H1 (cell line): ENCODE results near the gene DELE1. TPM values are rescaled to one million over a fixed set of nuclear protein-coding genes. Genes with fewer than 3 reads are reported as not detected.

Source experiments
- CTCF ChIA-PET: fragments of 300-600 bp; sonication (Branson Sonifier 250); formaldehyde crosslinking; loops from one replicate; lab custom pipeline; 2021; ENCODE audit not compliant: partially characterized antibody; lab: Charles Lee
- POLR2A ChIA-PET: fragments of 300-600 bp; sonication (Branson Sonifier 250); formaldehyde crosslinking; loops from one replicate; lab custom pipeline; 2021; ENCODE audit warnings: inconsistent platforms; ENCODE audit not compliant: partially characterized antibody; lab: Charles Lee
- DNase-seq, 2 experiments: peaks; one replicate each; pipeline versions ENCODE4 v3.0.0 to v3.0.0-alpha.2; 2010 to 2022; ENCODE audit warnings: low spot score in 2 of 2, low read depth in 1 of 2, mixed read lengths in 1 of 2
- FAIRE-seq: peaks from 2 replicates; lab custom pipeline; 2011; peaks lifted over from hg19 to GRCh38; lab: Jason Lieb, UNC
- H2AFZ ChIP-seq: 2 replicates; pipeline ENCODE4 v1.8.1; 2012; ENCODE audit warnings: low read length, inconsistent platforms
- H2AK5ac ChIP-seq: 2 replicates; pipeline ENCODE4 v1.6.1; 2013; ENCODE audit warnings: low read depth, low read length
- H2BK120ac ChIP-seq: replicated peaks from 2 replicates; pipeline ENCODE3; 2013; ENCODE audit warnings: low read depth, low read length, inconsistent platforms
- H2BK12ac ChIP-seq: 2 replicates; pipeline ENCODE4 v1.6.1; 2013; ENCODE audit warnings: low read depth, low read length
- H2BK15ac ChIP-seq: 2 replicates; pipeline ENCODE4 v1.6.1; 2013; ENCODE audit warnings: low read length
- H2BK20ac ChIP-seq: 2 replicates; pipeline ENCODE4 v1.6.1; 2013; ENCODE audit warnings: low read length
- H2BK5ac ChIP-seq: 2 replicates; pipeline ENCODE4 v1.6.1; 2013; ENCODE audit warnings: low read depth, low read length
- H3K14ac ChIP-seq: 2 replicates; pipeline ENCODE4 v1.6.1; 2013; ENCODE audit warnings: inconsistent platforms; ENCODE audit not compliant: insufficient read length
- H3K18ac ChIP-seq: 2 replicates; pipeline ENCODE4 v1.6.1; 2013; ENCODE audit warnings: low read length; ENCODE audit errors: extremely low read depth
- H3K23ac ChIP-seq: 2 replicates; pipeline ENCODE4 v1.6.1; 2013; ENCODE audit warnings: inconsistent platforms; ENCODE audit not compliant: insufficient read length
- H3K23me2 ChIP-seq: 2 replicates; pipeline ENCODE4 v1.6.1; 2013; ENCODE audit warnings: low read depth, low read length
- H3K27ac ChIP-seq: 2 replicates; pipeline ENCODE4 v1.6.1; 2011; ENCODE audit warnings: low read depth, low read length, inconsistent platforms
- H3K27me3 ChIP-seq, 4 experiments: replicated peaks in 1 of 4; 1 replicate in 1 of 4; 2 replicates in 3 of 4; pipeline versions ENCODE4 v1.6.1 to v1.8.1; 2011 to 2013; ENCODE audit warnings: low read length in 3 of 4, mild to moderate bottlenecking in 3 of 4, inconsistent platforms in 2 of 4, mixed read lengths in 2 of 4, moderate library complexity in 1 of 4; ENCODE audit not compliant: control insufficient read depth in 3 of 4, insufficient read depth in 3 of 4; ENCODE audit errors: extremely low read depth in 1 of 4
- H3K36me3 ChIP-seq, 4 experiments: 2 replicates each; pipeline versions ENCODE4 v1.6.1 to v1.8.1; 2011 to 2013; ENCODE audit warnings: mild to moderate bottlenecking in 4 of 4, low read length in 3 of 4, moderate library complexity in 2 of 4, control low read depth in 1 of 4, inconsistent platforms in 1 of 4; ENCODE audit not compliant: insufficient read depth in 4 of 4, control insufficient read depth in 2 of 4
- H3K4ac ChIP-seq: replicated peaks from 2 replicates; pipeline ENCODE3; 2013; ENCODE audit warnings: low read length, low read depth, mixed read lengths, inconsistent platforms; ENCODE audit not compliant: insufficient read length
- H3K4me1 ChIP-seq, 4 experiments: replicated peaks in 1 of 4; 1 replicate in 1 of 4; 2 replicates in 3 of 4; pipeline versions ENCODE4 v1.6.1 to v1.8.1; 2011 to 2013; ENCODE audit warnings: low read length in 3 of 4, inconsistent platforms in 2 of 4, mixed read lengths in 1 of 4; ENCODE audit not compliant: insufficient read depth in 4 of 4, control insufficient read depth in 3 of 4
- H3K4me2 ChIP-seq, 2 experiments: 2 replicates each; pipeline versions ENCODE4 v1.6.1 to v1.8.1; 2011 to 2013; ENCODE audit warnings: low read depth in 2 of 2, low read length in 2 of 2, control low read depth in 1 of 2, inconsistent platforms in 1 of 2, mild to moderate bottlenecking in 1 of 2; ENCODE audit not compliant: insufficient read depth in 1 of 2
- H3K4me3 ChIP-seq, 4 experiments: fragments of 200-600, 300-600 bp in 1 of 4; sonication (generic), shearing (Covaris generic), sonication (Bioruptor Twin) in 1 of 4; 2 replicates each; pipeline versions ENCODE4 v1.5.1 to v1.8.1; 2011 to 2016; ENCODE audit warnings: low read length in 4 of 4, low read depth in 3 of 4, control low read depth in 2 of 4, inconsistent platforms in 2 of 4, mild to moderate bottlenecking in 2 of 4, mixed read lengths in 1 of 4, moderate library complexity in 1 of 4; ENCODE audit not compliant: insufficient read depth in 2 of 4; ENCODE audit errors: extremely low read depth in 1 of 4
- H3K56ac ChIP-seq: replicated peaks from 2 replicates; pipeline ENCODE3; 2013; ENCODE audit warnings: low read depth, mild to moderate bottlenecking, mixed read lengths, low read length, inconsistent platforms; ENCODE audit not compliant: insufficient read length
- H3K79me1 ChIP-seq: 2 replicates; pipeline ENCODE4 v1.6.1; 2013; ENCODE audit warnings: low read depth, low read length, control low read depth
- H3K79me2 ChIP-seq, 2 experiments: 2 replicates each; pipeline versions ENCODE4 v1.6.1 to v1.8.1; 2012 to 2013; ENCODE audit warnings: low read length in 2 of 2, mild to moderate bottlenecking in 2 of 2, inconsistent platforms in 1 of 2; ENCODE audit not compliant: insufficient read depth in 2 of 2, control insufficient read depth in 1 of 2
- H3K9ac ChIP-seq, 4 experiments: replicated peaks in 1 of 4; 1 replicate in 1 of 4; 2 replicates in 3 of 4; pipeline versions ENCODE4 v1.6.1 to v1.8.1; 2011 to 2013; ENCODE audit warnings: low read depth in 3 of 4, low read length in 3 of 4, control low read depth in 2 of 4, mild to moderate bottlenecking in 2 of 4, moderate library complexity in 2 of 4, inconsistent platforms in 1 of 4; ENCODE audit errors: extremely low read depth in 1 of 4
- H3K9me3 ChIP-seq, 2 experiments: 2 replicates each; pipeline versions ENCODE4 v1.6.1 to v1.8.1; 2012 to 2013; ENCODE audit warnings: mild to moderate bottlenecking in 2 of 2, moderate library complexity in 2 of 2, control low read depth in 1 of 2, inconsistent platforms in 1 of 2, low read depth in 1 of 2, low read length in 1 of 2, mixed read lengths in 1 of 2; ENCODE audit not compliant: insufficient read depth in 2 of 2
- H4K20me1 ChIP-seq, 2 experiments: replicated peaks in 1 of 2; 2 replicates each; pipeline versions ENCODE3 to v1.8.1; 2011 to 2013; ENCODE audit warnings: inconsistent platforms in 2 of 2, low read length in 2 of 2, mild to moderate bottlenecking in 1 of 2; ENCODE audit not compliant: insufficient read depth in 2 of 2, control insufficient read depth in 1 of 2
- H4K5ac ChIP-seq: 2 replicates; pipeline ENCODE4 v1.6.1; 2013; ENCODE audit warnings: low read length, low read depth, mixed read lengths, inconsistent platforms; ENCODE audit not compliant: insufficient read length
- H4K8ac ChIP-seq: 2 replicates; pipeline ENCODE4 v1.8.0; 2013; ENCODE audit warnings: mild to moderate bottlenecking, moderate library complexity, low read length, inconsistent platforms; ENCODE audit not compliant: insufficient read depth; ENCODE audit errors: extremely low read depth
- H4K91ac ChIP-seq: replicated peaks from 2 replicates; pipeline ENCODE3; 2013; ENCODE audit warnings: low read length, mixed read lengths, inconsistent platforms; ENCODE audit not compliant: insufficient read length
- BCL11A ChIP-seq, 2 experiments: IDR thresholded peaks; one replicate each; pipeline ENCODE4 v1.6.1; 2011; ENCODE audit warnings: low read depth in 2 of 2, low read length in 2 of 2, mild to moderate bottlenecking in 2 of 2
- CBX5 ChIP-seq: fragments of 300-800, 300-1000 bp; sonication (generic); IDR thresholded peaks from 2 replicates; pipeline ENCODE4 v1.7.1; 2016; ENCODE audit warnings: antibody characterized with exemption, low read length, low read depth
- EGR1 ChIP-seq: IDR thresholded peaks from 2 replicates; pipeline ENCODE4 v1.6.1; 2011; ENCODE audit warnings: low read depth, low read length, borderline replicate concordance
- KDM5A ChIP-seq: fragments of 200-600 bp; IDR thresholded peaks from 2 replicates; pipeline ENCODE4 v1.7.1; 2012; ENCODE audit warnings: mild to moderate bottlenecking, low read length, inconsistent platforms, mixed read lengths
- NRF1 ChIP-seq: IDR thresholded peaks from 2 replicates; pipeline ENCODE4 v1.6.1; 2011; ENCODE audit warnings: mild to moderate bottlenecking, low read depth, low read length, improper control_type of control experiment
- RAD21 ChIP-seq, 2 experiments: IDR thresholded peaks in 1 of 2; conservative IDR thresholded peaks in 1 of 2; 2 replicates each; pipeline ENCODE4 v1.6.1; 2011; ENCODE audit warnings: low read depth in 2 of 2, low read length in 2 of 2, improper control_type of control experiment in 1 of 2, inconsistent platforms in 1 of 2, mild to moderate bottlenecking in 1 of 2, moderate library complexity in 1 of 2
- SIRT6 ChIP-seq: IDR thresholded peaks from one replicate; pipeline ENCODE4 v1.7.1; 2012; ENCODE audit warnings: low read length, inconsistent platforms
- TCF12 ChIP-seq: IDR thresholded peaks from 2 replicates; pipeline ENCODE4 v1.6.1; 2011; ENCODE audit warnings: low read depth, mild to moderate bottlenecking, low read length
- TEAD4 ChIP-seq: IDR thresholded peaks from 2 replicates; pipeline ENCODE4 v1.6.1; 2012; ENCODE audit warnings: low read depth, low read length, inconsistent platforms, mixed read lengths
- WGBS, 2 experiments: shearing (Covaris generic) in 1 of 2; methylation state at CpG; one replicate each; pipeline versions ENCODE4 v1.1.6 to v1.1.7; 2013 to 2015; ENCODE audit warnings: low lambda C conversion rate in 2 of 2, mixed read lengths in 2 of 2, inconsistent platforms in 1 of 2, low coverage in 1 of 2, missing lambda C conversion rate in 1 of 2; ENCODE audit not compliant: insufficient replicate concordance in 2 of 2, insufficient coverage in 1 of 2, insufficient read length in 1 of 2; ENCODE audit errors: extremely low coverage in 1 of 2, missing lambda C conversion rate in 1 of 2; 5-methylcytosine and 5-hydroxymethylcytosine counted together
- polyA plus RNA-seq, 7 experiments: library from polyadenylated mRNA; depleted of rRNA in 3 of 7; stranded (reverse) in 5 of 7; unstranded in 2 of 7; fragments of >200 nt in 5 of 7; fragments of 200-250 nt in 2 of 7; gene quantifications; 1 replicate in 5 of 7; 2 replicates in 1 of 7; 4 replicates in 1 of 7; pipeline versions ENCODE4 v1.2.1 to v1.2.3, GENCODE V29; 2011 to 2013; ENCODE audit warnings: missing spikeins in 2 of 7, mixed read lengths in 2 of 7
- total RNA-seq: library from RNA; stranded (reverse); fragmentation: NEBNext Ultra II Directional; extraction: Animal tissue kit (Norgen Biotek cat#: 25700); gene quantifications from 2 replicates; pipeline ENCODE4 v1.2.1, GENCODE V29; 2021
- TF ChIP-seq, protein P1 (sequence below), 3 experiments: IDR thresholded peaks; 1 replicate in 2 of 3; 2 replicates in 1 of 3; pipeline versions ENCODE4 v1.5.1 to v1.6.1; 2011; ENCODE audit warnings: low read length in 3 of 3, mild to moderate bottlenecking in 3 of 3, inconsistent platforms in 2 of 3, low read depth in 1 of 3, moderate library complexity in 1 of 3; ENCODE audit not compliant: insufficient read depth in 1 of 3; ENCODE audit errors: control extremely low read depth in 1 of 3

The DELE1 gene
- total and polyA plus RNA-seq, 2 of the 8 experiments (the other 6 are each of a cell fraction or from before 2014, with no cell fraction given): 61.4 to 114 TPM

DNA sequence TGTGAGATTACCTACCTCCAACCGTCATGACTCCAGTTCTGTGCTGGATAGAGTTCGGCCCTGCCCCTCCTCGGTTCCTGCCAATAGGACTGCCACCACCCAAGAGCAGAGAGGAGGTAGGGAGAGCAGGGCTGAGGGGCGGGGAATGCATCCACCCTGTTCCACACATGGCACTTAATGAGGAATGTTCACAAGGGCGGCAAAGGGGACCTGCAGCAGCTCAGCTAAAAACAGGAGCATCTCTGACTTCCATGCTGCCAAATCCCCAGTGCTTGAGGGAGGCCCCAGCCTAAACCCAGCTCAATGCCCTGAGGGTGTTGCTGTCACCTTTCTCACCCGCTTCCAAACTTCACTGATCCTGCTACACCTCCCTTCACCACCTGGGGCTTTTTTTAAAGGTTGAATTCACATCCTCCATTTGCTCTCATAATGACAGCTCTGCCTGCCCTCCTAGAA is 7.8 kb upstream of the DELE1 start:
- peak in 1 of 2 experiments; percentile 58 for DNase-seq
- Histone ChIP-seq H3K27ac (no peak overlapping the region), H3K4me3 (no peak overlapping the region), H2BK15ac (peak overlapping the region; percentile 36; the same call in 1 of the 2 replicates), H3K9me3 (no peaks in the 10 kb centered on the region), H3K23ac (no peak overlapping the region), H3K79me2 (no peaks in the 10 kb centered on the region), H3K4ac (no peak overlapping the region), H2BK5ac (no peak overlapping the region), H2AFZ (0 out of 2 replicates have a peak overlapping the region, but pooled peaks have one; percentile 5), H4K20me1 (no peaks in the 10 kb centered on the region), H3K56ac (no peak overlapping the region), H3K4me2 (peak overlapping the region in 1 of 2 experiments; percentile 7; a peak in 2 of 4 replicates), H2BK120ac (no peak overlapping the region), H3K79me1 (no peaks in the 10 kb centered on the region), H3K4me1 (peaks cover 4 to 10% (median 6%) of the 10 kb centered on the region in 4 experiments; a peak in 6 of 7 replicates), H4K8ac (no peak overlapping the region), H3K36me3 (no peaks in the 10 kb centered on the region), H3K27me3 (peaks cover 3 to 17% (median 7%) of the 10 kb centered on the region in 4 experiments), H2AK5ac (peak overlapping the region; percentile 9; the same call in 1 of the 2 replicates), H4K5ac (no peak overlapping the region), H2BK12ac (no peak overlapping the region), H3K18ac (no peak overlapping the region), H4K91ac (no peak overlapping the region), H2BK20ac (0 out of 2 replicates have a peak overlapping the region, but pooled peaks have one; percentile 17), H3K23me2 (peaks cover 3% of the 10 kb centered on the region; the same call in 1 of the 2 replicates), H3K9ac (no peak overlapping the region), H3K14ac (no peak overlapping the region)
- FAIRE-seq: peak; percentile 60
- ChIA-PET CTCF (interaction anchor here (0.7 to 5.4 kb wide), 32 partner anchors 10 to 323 kb away, joined by 3 to 58 read pairs (median 4); partner anchors contain the start of genes PCDH1, PCDH12 and RNF14), POLR2A (interaction anchor here (0.8 to 5.0 kb wide), 6 partner anchors 8 to 99 kb away, joined by 3 to 36 read pairs (median 3); partner anchors contain the start of gene DELE1)
- 60% methylated on average over 6 of the region's 6 CpGs; no CpG with 5 or more reads in 1 of the 2 experiments for WGBS, 2 experiments
- TF ChIP-seq NRF1 (no peak), TEAD4 (no peak), RAD21 (IDR thresholded peaks at IDR 0.05 in 1 of 2, conservative IDR thresholded peaks at IDR 0.05 in 1 of 2; ENCODE audit: low read depth in 2 of 2, low read length in 2 of 2) (peak in 1 of 2 experiments; percentile 8; a peak in 1 of 4 replicates), SIRT6 (no peak), TCF12 (no peak), BCL11A (IDR thresholded peaks at IDR 0.05; ENCODE audit: low read depth in 2 of 2, low read length in 2 of 2) (no peak), CBX5 (no peak), KDM5A (no peak), EGR1 (no peak)
- TF ChIP-seq, protein P1, sequence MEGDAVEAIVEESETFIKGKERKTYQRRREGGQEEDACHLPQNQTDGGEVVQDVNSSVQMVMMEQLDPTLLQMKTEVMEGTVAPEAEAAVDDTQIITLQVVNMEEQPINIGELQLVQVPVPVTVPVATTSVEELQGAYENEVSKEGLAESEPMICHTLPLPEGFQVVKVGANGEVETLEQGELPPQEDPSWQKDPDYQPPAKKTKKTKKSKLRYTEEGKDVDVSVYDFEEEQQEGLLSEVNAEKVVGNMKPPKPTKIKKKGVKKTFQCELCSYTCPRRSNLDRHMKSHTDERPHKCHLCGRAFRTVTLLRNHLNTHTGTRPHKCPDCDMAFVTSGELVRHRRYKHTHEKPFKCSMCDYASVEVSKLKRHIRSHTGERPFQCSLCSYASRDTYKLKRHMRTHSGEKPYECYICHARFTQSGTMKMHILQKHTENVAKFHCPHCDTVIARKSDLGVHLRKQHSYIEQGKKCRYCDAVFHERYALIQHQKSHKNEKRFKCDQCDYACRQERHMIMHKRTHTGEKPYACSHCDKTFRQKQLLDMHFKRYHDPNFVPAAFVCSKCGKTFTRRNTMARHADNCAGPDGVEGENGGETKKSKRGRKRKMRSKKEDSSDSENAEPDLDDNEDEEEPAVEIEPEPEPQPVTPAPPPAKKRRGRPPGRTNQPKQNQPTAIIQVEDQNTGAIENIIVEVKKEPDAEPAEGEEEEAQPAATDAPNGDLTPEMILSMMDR (IDR thresholded peaks at IDR 0.05; ENCODE audit: control extremely low read depth in 1 of 3, insufficient read depth in 1 of 3, low read depth in 1 of 3, low read length in 3 of 3): peak in 1 of 3 experiments; percentile 36; a peak in 1 of 4 replicates
